Neural cell (in vitro differentiated cells): Measurements from ENCODE around the gene AP1S1. TPM values are rescaled to one million over a fixed set of nuclear protein-coding genes. Genes with fewer than 3 reads are reported as not detected.

Source experiments
- H2AFZ ChIP-seq: fragments of 200-600, 300-800 bp; sonication (generic), shearing (Covaris generic); 2 replicates; pipeline ENCODE4 v1.6.0; 2014; ENCODE audit warnings: low read depth, mild to moderate bottlenecking, antibody characterized with exemption, low read length, moderate library complexity
- H3F3A ChIP-seq: fragments of 200-600 bp; shearing (Covaris generic); 2 replicates; pipeline ENCODE4 v1.6.1; 2016; ENCODE audit warnings: mild to moderate bottlenecking, moderate library complexity, mixed read lengths, antibody characterized with exemption, low read length; ENCODE audit not compliant: insufficient read depth, poor library complexity, severe bottlenecking
- H3K27ac ChIP-seq: fragments of 200-600, 300-800 bp; sonication (generic), shearing (Covaris generic); 2 replicates; pipeline ENCODE4 v1.5.1; 2014; ENCODE audit warnings: mild to moderate bottlenecking, low read length, moderate library complexity
- H3K27me3 ChIP-seq: fragments of 300-800, 200-600 bp; sonication (generic), shearing (Covaris generic); 2 replicates; pipeline ENCODE4 v1.6.0; 2014; ENCODE audit warnings: mild to moderate bottlenecking, low read depth, low read length, moderate library complexity; ENCODE audit not compliant: insufficient read depth
- H3K36me3 ChIP-seq: fragments of 300-800, 200-600 bp; sonication (generic), shearing (Covaris generic); 2 replicates; pipeline ENCODE4 v1.5.1; 2014; ENCODE audit warnings: mild to moderate bottlenecking, antibody characterized with exemption, low read length, moderate library complexity; ENCODE audit not compliant: insufficient read depth
- H3K4me2 ChIP-seq: fragments of 300-800, 200-600 bp; sonication (generic), shearing (Covaris generic); 2 replicates; pipeline ENCODE4 v1.6.0; 2014; ENCODE audit warnings: mild to moderate bottlenecking, low read length
- H3K4me3 ChIP-seq: fragments of 300-800, 200-600 bp; sonication (generic), shearing (Covaris generic); 2 replicates; pipeline ENCODE4 v1.5.1; 2014; ENCODE audit warnings: mild to moderate bottlenecking, low read length, moderate library complexity
- H3K79me2 ChIP-seq: fragments of 200-600 bp; shearing (Covaris generic); replicated peaks from 2 replicates; pipeline ENCODE4 v1.6.0; 2014; ENCODE audit warnings: mild to moderate bottlenecking, low read length, moderate library complexity; ENCODE audit not compliant: insufficient read depth
- H3K9ac ChIP-seq: fragments of 300-800, 200-600 bp; sonication (generic), shearing (Covaris generic); 2 replicates; pipeline ENCODE4 v1.6.1; 2016; ENCODE audit warnings: mild to moderate bottlenecking, low read length, mixed read lengths
- H3K9me2 ChIP-seq: fragments of 200-600 bp; shearing (Covaris generic); 2 replicates; pipeline ENCODE4 v1.6.1; 2016; ENCODE audit warnings: mild to moderate bottlenecking, low read length, mixed read lengths; ENCODE audit not compliant: insufficient read depth
- H3K9me3 ChIP-seq: fragments of 200-600, 300-800 bp; sonication (generic), shearing (Covaris generic); 2 replicates; pipeline ENCODE4 v1.6.1; 2016; ENCODE audit warnings: mild to moderate bottlenecking, mixed run types, low read length, moderate library complexity, mixed read lengths
- H4K20me1 ChIP-seq: fragments of 200-600 bp; shearing (Covaris generic); 2 replicates; pipeline ENCODE4 v1.6.1; 2016; ENCODE audit warnings: mild to moderate bottlenecking, mixed run types; ENCODE audit not compliant: insufficient read depth
- EP300 ChIP-seq: fragments of 450-650 bp; conservative IDR thresholded peaks from 2 replicates; pipeline ENCODE4 v1.6.1; 2014; ENCODE audit warnings: antibody characterized with exemption, mild to moderate bottlenecking, moderate library complexity; ENCODE audit not compliant: poor library complexity, severe bottlenecking
- EZH2 ChIP-seq: fragments of 200-600, 300-800 bp; shearing (Covaris generic), sonication (generic); IDR thresholded peaks from 2 replicates; pipeline ENCODE4 v1.6.1; 2014; ENCODE audit warnings: antibody characterized with exemption, low read length, borderline replicate concordance, mild to moderate bottlenecking; ENCODE audit not compliant: insufficient read depth, poor library complexity, severe bottlenecking
- MXI1 ChIP-seq: fragments of 450-650 bp; conservative IDR thresholded peaks from 2 replicates; pipeline ENCODE4 v1.6.1; 2014; ENCODE audit warnings: antibody characterized with exemption, mild to moderate bottlenecking; ENCODE audit not compliant: poor library complexity, severe bottlenecking
- POLR2AphosphoS5 ChIP-seq: IDR thresholded peaks from 2 replicates; pipeline ENCODE4 v1.6.1; 2012
- RAD21 ChIP-seq: fragments of 450-650 bp; conservative IDR thresholded peaks from 2 replicates; pipeline ENCODE4 v1.6.1; 2014; ENCODE audit warnings: antibody characterized with exemption, mild to moderate bottlenecking, moderate library complexity
- REST ChIP-seq: IDR thresholded peaks from 2 replicates; pipeline ENCODE4 v1.6.1; 2012; ENCODE audit warnings: borderline replicate concordance
- SMC3 ChIP-seq: fragments of 450-650 bp; conservative IDR thresholded peaks from 2 replicates; pipeline ENCODE4 v1.6.1; 2014; ENCODE audit warnings: antibody characterized with exemption, mild to moderate bottlenecking, moderate library complexity; ENCODE audit not compliant: poor library complexity
- TAF1 ChIP-seq: IDR thresholded peaks from 2 replicates; pipeline ENCODE4 v1.6.1; 2012; ENCODE audit warnings: low read depth
- polyA plus RNA-seq: library from polyadenylated mRNA; depleted of rRNA; stranded (reverse); fragments of >200 nt; gene quantifications from 2 replicates; pipeline ENCODE4 v1.2.3, GENCODE V29; 2014
- TF ChIP-seq, protein P1 (sequence below): fragments of 450-650 bp; IDR thresholded peaks from 2 replicates; pipeline ENCODE4 v1.5.1; 2014; ENCODE audit warnings: antibody characterized with exemption, mild to moderate bottlenecking, moderate library complexity; ENCODE audit not compliant: poor library complexity, severe bottlenecking

AP1S1 gene
- polyA plus RNA-seq, 1 donor from 2014 or later: 344 TPM

DNA sequence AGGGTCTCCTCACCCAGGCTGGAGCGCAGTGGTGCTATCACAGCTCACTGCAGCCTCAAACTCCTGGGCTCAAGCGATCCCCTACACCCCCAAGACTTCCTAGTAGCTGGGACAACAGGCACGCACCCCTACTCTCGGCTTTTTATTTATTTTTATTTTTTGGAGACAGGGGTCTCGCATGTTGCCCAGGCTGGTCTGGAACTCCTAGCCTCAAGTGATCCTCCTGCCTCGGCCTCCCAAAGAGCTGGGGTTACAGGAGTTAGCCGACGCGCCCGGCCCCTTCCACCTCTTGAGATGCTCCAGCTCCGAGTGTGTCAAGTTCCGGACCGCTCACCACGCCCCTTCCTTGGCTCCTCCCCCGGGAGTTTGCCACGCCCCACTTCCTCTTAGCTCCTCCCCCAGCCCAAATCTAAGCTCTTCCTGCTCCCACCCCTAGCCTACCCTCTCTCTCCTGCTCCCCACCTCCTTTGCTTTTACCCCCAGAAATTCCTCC, 19.5 kb downstream of the AP1S1 start:
- Histone ChIP-seq H3K9me3 (no peaks in the 10 kb centered on the region), H3K4me2 (no peak overlapping the region), H3K9ac (no peak overlapping the region), H3K79me2 (no peaks in the 10 kb centered on the region), H3K9me2 (no peaks in the 10 kb centered on the region), H3K27ac (no peak overlapping the region), H3K36me3 (no peaks in the 10 kb centered on the region), H4K20me1 (no peaks in the 10 kb centered on the region), H3K27me3 (peaks cover 77% of the 10 kb centered on the region), H3F3A (no peaks in the 10 kb centered on the region), H2AFZ (no peak overlapping the region), H3K4me3 (no peak overlapping the region)
- TF ChIP-seq SMC3 (no peak), MXI1 (no peak)

- H4K20me1 ChIP-seq: no peaks in the 10 kb centered on the region
- peaks cover 71% of the 10 kb centered on the region for H3K27me3 ChIP-seq
- H3K79me2 ChIP-seq: no peaks in the 10 kb centered on the region
- H3K4me2 ChIP-seq: no peak overlapping the region
- no peaks in the 10 kb centered on the region for H3K9me2 ChIP-seq
- H3K9ac ChIP-seq: no peak overlapping the region
- no peaks in the 10 kb centered on the region for H3F3A ChIP-seq
- no peak overlapping the region for H3K4me3 ChIP-seq
- H2AFZ ChIP-seq: no peak overlapping the region
- TF ChIP-seq SMC3: no peak
- no peak for TF ChIP-seq RAD21
- TF ChIP-seq TAF1: no peak
- TF ChIP-seq EZH2: no peak
- TF ChIP-seq EP300: no peak
- no peak for TF ChIP-seq REST
- no peak for TF ChIP-seq POLR2AphosphoS5
- TF ChIP-seq, protein P1, sequence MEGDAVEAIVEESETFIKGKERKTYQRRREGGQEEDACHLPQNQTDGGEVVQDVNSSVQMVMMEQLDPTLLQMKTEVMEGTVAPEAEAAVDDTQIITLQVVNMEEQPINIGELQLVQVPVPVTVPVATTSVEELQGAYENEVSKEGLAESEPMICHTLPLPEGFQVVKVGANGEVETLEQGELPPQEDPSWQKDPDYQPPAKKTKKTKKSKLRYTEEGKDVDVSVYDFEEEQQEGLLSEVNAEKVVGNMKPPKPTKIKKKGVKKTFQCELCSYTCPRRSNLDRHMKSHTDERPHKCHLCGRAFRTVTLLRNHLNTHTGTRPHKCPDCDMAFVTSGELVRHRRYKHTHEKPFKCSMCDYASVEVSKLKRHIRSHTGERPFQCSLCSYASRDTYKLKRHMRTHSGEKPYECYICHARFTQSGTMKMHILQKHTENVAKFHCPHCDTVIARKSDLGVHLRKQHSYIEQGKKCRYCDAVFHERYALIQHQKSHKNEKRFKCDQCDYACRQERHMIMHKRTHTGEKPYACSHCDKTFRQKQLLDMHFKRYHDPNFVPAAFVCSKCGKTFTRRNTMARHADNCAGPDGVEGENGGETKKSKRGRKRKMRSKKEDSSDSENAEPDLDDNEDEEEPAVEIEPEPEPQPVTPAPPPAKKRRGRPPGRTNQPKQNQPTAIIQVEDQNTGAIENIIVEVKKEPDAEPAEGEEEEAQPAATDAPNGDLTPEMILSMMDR: no peak
- TF ChIP-seq MXI1: no peak
- no peaks in the 10 kb centered on the region for H3K36me3 ChIP-seq
- H3K9me3 ChIP-seq: no peaks in the 10 kb centered on the region
- H3K27ac ChIP-seq: no peak overlapping the region
Measured at GRCh38 chr7:101174322-101174854, 20.1 kb downstream of the AP1S1 start.
